Measurements from ENCODE around the gene PHACTR3.

- no peak for TF ChIP-seq EZH2 (optimal IDR thresholded peaks at IDR 0.05; ENCODE audit: low read depth, low read length)
- TF ChIP-seq, protein P1, sequence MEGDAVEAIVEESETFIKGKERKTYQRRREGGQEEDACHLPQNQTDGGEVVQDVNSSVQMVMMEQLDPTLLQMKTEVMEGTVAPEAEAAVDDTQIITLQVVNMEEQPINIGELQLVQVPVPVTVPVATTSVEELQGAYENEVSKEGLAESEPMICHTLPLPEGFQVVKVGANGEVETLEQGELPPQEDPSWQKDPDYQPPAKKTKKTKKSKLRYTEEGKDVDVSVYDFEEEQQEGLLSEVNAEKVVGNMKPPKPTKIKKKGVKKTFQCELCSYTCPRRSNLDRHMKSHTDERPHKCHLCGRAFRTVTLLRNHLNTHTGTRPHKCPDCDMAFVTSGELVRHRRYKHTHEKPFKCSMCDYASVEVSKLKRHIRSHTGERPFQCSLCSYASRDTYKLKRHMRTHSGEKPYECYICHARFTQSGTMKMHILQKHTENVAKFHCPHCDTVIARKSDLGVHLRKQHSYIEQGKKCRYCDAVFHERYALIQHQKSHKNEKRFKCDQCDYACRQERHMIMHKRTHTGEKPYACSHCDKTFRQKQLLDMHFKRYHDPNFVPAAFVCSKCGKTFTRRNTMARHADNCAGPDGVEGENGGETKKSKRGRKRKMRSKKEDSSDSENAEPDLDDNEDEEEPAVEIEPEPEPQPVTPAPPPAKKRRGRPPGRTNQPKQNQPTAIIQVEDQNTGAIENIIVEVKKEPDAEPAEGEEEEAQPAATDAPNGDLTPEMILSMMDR (IDR thresholded peaks at IDR 0.05; ENCODE audit: low read length), result no peak
- TF ChIP-seq EZH2phosphoT487 (IDR thresholded peaks at IDR 0.05; ENCODE audit: low read length), result no peak
These were observed 119.5 kb downstream of the PHACTR3 start for GRCh38 chr20:59723607-59724456.

Measured in MM.1S (cell line).